Neural cell (in vitro differentiated cells): ENCODE data around the gene HMCN2. TPM values are rescaled to one million over a fixed set of nuclear protein-coding genes. Genes with fewer than 3 reads are reported as not detected.

Experiments used
- H2AFZ ChIP-seq: fragments of 200-600, 300-800 bp; sonication (generic), shearing (Covaris generic); 2 replicates; pipeline ENCODE4 v1.6.0; 2014; ENCODE audit warnings: low read depth, mild to moderate bottlenecking, antibody characterized with exemption, low read length, moderate library complexity
- H3F3A ChIP-seq: fragments of 200-600 bp; shearing (Covaris generic); 2 replicates; pipeline ENCODE4 v1.6.1; 2016; ENCODE audit warnings: mild to moderate bottlenecking, moderate library complexity, mixed read lengths, antibody characterized with exemption, low read length; ENCODE audit not compliant: insufficient read depth, poor library complexity, severe bottlenecking
- H3K27ac ChIP-seq: fragments of 200-600, 300-800 bp; sonication (generic), shearing (Covaris generic); 2 replicates; pipeline ENCODE4 v1.5.1; 2014; ENCODE audit warnings: mild to moderate bottlenecking, low read length, moderate library complexity
- H3K27me3 ChIP-seq: fragments of 300-800, 200-600 bp; sonication (generic), shearing (Covaris generic); 2 replicates; pipeline ENCODE4 v1.6.0; 2014; ENCODE audit warnings: mild to moderate bottlenecking, low read depth, low read length, moderate library complexity; ENCODE audit not compliant: insufficient read depth
- H3K36me3 ChIP-seq: fragments of 300-800, 200-600 bp; sonication (generic), shearing (Covaris generic); 2 replicates; pipeline ENCODE4 v1.5.1; 2014; ENCODE audit warnings: mild to moderate bottlenecking, antibody characterized with exemption, low read length, moderate library complexity; ENCODE audit not compliant: insufficient read depth
- H3K4me2 ChIP-seq: fragments of 300-800, 200-600 bp; sonication (generic), shearing (Covaris generic); 2 replicates; pipeline ENCODE4 v1.6.0; 2014; ENCODE audit warnings: mild to moderate bottlenecking, low read length
- H3K4me3 ChIP-seq: fragments of 300-800, 200-600 bp; sonication (generic), shearing (Covaris generic); 2 replicates; pipeline ENCODE4 v1.5.1; 2014; ENCODE audit warnings: mild to moderate bottlenecking, low read length, moderate library complexity
- H3K79me2 ChIP-seq: fragments of 200-600 bp; shearing (Covaris generic); replicated peaks from 2 replicates; pipeline ENCODE4 v1.6.0; 2014; ENCODE audit warnings: mild to moderate bottlenecking, low read length, moderate library complexity; ENCODE audit not compliant: insufficient read depth
- H3K9ac ChIP-seq: fragments of 300-800, 200-600 bp; sonication (generic), shearing (Covaris generic); 2 replicates; pipeline ENCODE4 v1.6.1; 2016; ENCODE audit warnings: mild to moderate bottlenecking, low read length, mixed read lengths
- H3K9me2 ChIP-seq: fragments of 200-600 bp; shearing (Covaris generic); 2 replicates; pipeline ENCODE4 v1.6.1; 2016; ENCODE audit warnings: mild to moderate bottlenecking, low read length, mixed read lengths; ENCODE audit not compliant: insufficient read depth
- H3K9me3 ChIP-seq: fragments of 200-600, 300-800 bp; sonication (generic), shearing (Covaris generic); 2 replicates; pipeline ENCODE4 v1.6.1; 2016; ENCODE audit warnings: mild to moderate bottlenecking, mixed run types, low read length, moderate library complexity, mixed read lengths
- H4K20me1 ChIP-seq: fragments of 200-600 bp; shearing (Covaris generic); 2 replicates; pipeline ENCODE4 v1.6.1; 2016; ENCODE audit warnings: mild to moderate bottlenecking, mixed run types; ENCODE audit not compliant: insufficient read depth
- CTCF ChIP-seq: fragments of 450-650 bp; IDR thresholded peaks from 2 replicates; pipeline ENCODE4 v1.5.1; 2014; ENCODE audit warnings: antibody characterized with exemption, mild to moderate bottlenecking, moderate library complexity; ENCODE audit not compliant: poor library complexity, severe bottlenecking
- EP300 ChIP-seq: fragments of 450-650 bp; conservative IDR thresholded peaks from 2 replicates; pipeline ENCODE4 v1.6.1; 2014; ENCODE audit warnings: antibody characterized with exemption, mild to moderate bottlenecking, moderate library complexity; ENCODE audit not compliant: poor library complexity, severe bottlenecking
- EZH2 ChIP-seq: fragments of 200-600, 300-800 bp; shearing (Covaris generic), sonication (generic); IDR thresholded peaks from 2 replicates; pipeline ENCODE4 v1.6.1; 2014; ENCODE audit warnings: antibody characterized with exemption, low read length, borderline replicate concordance, mild to moderate bottlenecking; ENCODE audit not compliant: insufficient read depth, poor library complexity, severe bottlenecking
- MXI1 ChIP-seq: fragments of 450-650 bp; conservative IDR thresholded peaks from 2 replicates; pipeline ENCODE4 v1.6.1; 2014; ENCODE audit warnings: antibody characterized with exemption, mild to moderate bottlenecking; ENCODE audit not compliant: poor library complexity, severe bottlenecking
- POLR2AphosphoS5 ChIP-seq: IDR thresholded peaks from 2 replicates; pipeline ENCODE4 v1.6.1; 2012
- RAD21 ChIP-seq: fragments of 450-650 bp; conservative IDR thresholded peaks from 2 replicates; pipeline ENCODE4 v1.6.1; 2014; ENCODE audit warnings: antibody characterized with exemption, mild to moderate bottlenecking, moderate library complexity
- REST ChIP-seq: IDR thresholded peaks from 2 replicates; pipeline ENCODE4 v1.6.1; 2012; ENCODE audit warnings: borderline replicate concordance
- SMC3 ChIP-seq: fragments of 450-650 bp; conservative IDR thresholded peaks from 2 replicates; pipeline ENCODE4 v1.6.1; 2014; ENCODE audit warnings: antibody characterized with exemption, mild to moderate bottlenecking, moderate library complexity; ENCODE audit not compliant: poor library complexity
- TAF1 ChIP-seq: IDR thresholded peaks from 2 replicates; pipeline ENCODE4 v1.6.1; 2012; ENCODE audit warnings: low read depth
- polyA plus RNA-seq: library from polyadenylated mRNA; depleted of rRNA; stranded (reverse); fragments of >200 nt; gene quantifications from 2 replicates; pipeline ENCODE4 v1.2.3, GENCODE V29; 2014

Gene HMCN2
- polyA plus RNA-seq, 1 donor from 2014 or later, result 1.7 TPM

GRCh38 chr9:130451004-130451390 is 185.4 kb downstream of the HMCN2 start:
- Histone ChIP-seq H3K4me2 (no peak overlapping the region), H3K36me3 (no peaks in the 10 kb centered on the region), H3K27me3 (peaks cover 1% of the 10 kb centered on the region), H3F3A (no peaks in the 10 kb centered on the region), H4K20me1 (no peaks in the 10 kb centered on the region), H3K4me3 (no peak overlapping the region), H3K27ac (no peak overlapping the region), H3K9me2 (no peaks in the 10 kb centered on the region), H3K9me3 (no peaks in the 10 kb centered on the region), H3K9ac (no peak overlapping the region), H3K79me2 (no peaks in the 10 kb centered on the region), H2AFZ (no peak overlapping the region)
- TF ChIP-seq EP300 (no peak), EZH2 (no peak), SMC3 (no peak), REST (no peak), MXI1 (no peak), RAD21 (no peak), CTCF (no peak), TAF1 (no peak), POLR2AphosphoS5 (no peak)

- Histone ChIP-seq H3K4me2 (no peak overlapping the region), H3K9ac (no peak overlapping the region), H4K20me1 (no peaks in the 10 kb centered on the region), H3K4me3 (no peak overlapping the region), H3K27me3 (no peaks in the 10 kb centered on the region), H3K9me2 (no peaks in the 10 kb centered on the region), H3K27ac (no peak overlapping the region), H3K9me3 (no peaks in the 10 kb centered on the region), H3K36me3 (no peaks in the 10 kb centered on the region), H3F3A (no peaks in the 10 kb centered on the region), H2AFZ (no peak overlapping the region), H3K79me2 (no peaks in the 10 kb centered on the region)
- TF ChIP-seq TAF1 (no peak), EZH2 (no peak), CTCF (no peak), SMC3 (no peak), EP300 (no peak), MXI1 (no peak), RAD21 (no peak), POLR2AphosphoS5 (no peak), REST (no peak)
These were observed 186.2 kb downstream of the HMCN2 start for GRCh38 chr9:130451509-130452388.
